GM10248 (cell line): ENCODE data around the gene RNF220.

ENCODE experiments used
- CTCF ChIA-PET: fragments of 300-600 bp; sonication (Branson Sonifier 250); formaldehyde crosslinking; extraction: SDS; loops from one replicate; lab custom pipeline; 2021; ENCODE audit warnings: antibody characterized with exemption; lab: Yijun Ruan, JAX
- POLR2A ChIA-PET: fragments of 350-650 bp; sonication (Branson Sonifier 250); formaldehyde crosslinking; extraction: SDS; loops from one replicate; lab custom pipeline; 2020; ENCODE audit warnings: antibody characterized with exemption; lab: Yijun Ruan, JAX
- DNase-seq: peaks from one replicate; pipeline ENCODE4 v3.0.0; 2012; ENCODE audit errors: extremely low spot score
- TF ChIP-seq, protein P1 (sequence below): IDR thresholded peaks from 2 replicates; pipeline ENCODE4 v1.5.1; 2012; ENCODE audit warnings: mild to moderate bottlenecking, low read depth; ENCODE audit errors: extremely low read depth, missing control alignments, control extremely low read depth

Gene RNF220

DNA sequence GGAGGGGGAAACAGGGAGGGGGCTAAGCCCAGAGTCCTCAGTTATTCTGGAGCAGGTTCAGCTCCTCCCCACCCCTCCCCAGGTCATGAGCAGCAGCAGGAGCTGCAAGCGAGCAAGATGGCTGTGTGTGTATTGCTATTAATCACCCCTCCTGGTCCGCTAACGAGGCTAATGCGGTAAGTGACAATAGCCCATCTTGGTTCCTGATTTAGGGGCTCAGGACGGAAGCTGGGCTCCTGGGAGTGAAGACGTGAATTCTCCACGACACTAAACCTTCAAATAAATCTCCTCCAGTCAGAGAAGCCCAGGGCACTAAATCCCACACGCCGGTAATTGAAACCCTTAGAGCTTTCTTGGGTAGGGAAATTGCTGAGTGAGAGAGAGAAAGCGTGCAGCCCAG is 193.1 kb downstream of the RNF220 start:
- TF ChIP-seq, protein P1, sequence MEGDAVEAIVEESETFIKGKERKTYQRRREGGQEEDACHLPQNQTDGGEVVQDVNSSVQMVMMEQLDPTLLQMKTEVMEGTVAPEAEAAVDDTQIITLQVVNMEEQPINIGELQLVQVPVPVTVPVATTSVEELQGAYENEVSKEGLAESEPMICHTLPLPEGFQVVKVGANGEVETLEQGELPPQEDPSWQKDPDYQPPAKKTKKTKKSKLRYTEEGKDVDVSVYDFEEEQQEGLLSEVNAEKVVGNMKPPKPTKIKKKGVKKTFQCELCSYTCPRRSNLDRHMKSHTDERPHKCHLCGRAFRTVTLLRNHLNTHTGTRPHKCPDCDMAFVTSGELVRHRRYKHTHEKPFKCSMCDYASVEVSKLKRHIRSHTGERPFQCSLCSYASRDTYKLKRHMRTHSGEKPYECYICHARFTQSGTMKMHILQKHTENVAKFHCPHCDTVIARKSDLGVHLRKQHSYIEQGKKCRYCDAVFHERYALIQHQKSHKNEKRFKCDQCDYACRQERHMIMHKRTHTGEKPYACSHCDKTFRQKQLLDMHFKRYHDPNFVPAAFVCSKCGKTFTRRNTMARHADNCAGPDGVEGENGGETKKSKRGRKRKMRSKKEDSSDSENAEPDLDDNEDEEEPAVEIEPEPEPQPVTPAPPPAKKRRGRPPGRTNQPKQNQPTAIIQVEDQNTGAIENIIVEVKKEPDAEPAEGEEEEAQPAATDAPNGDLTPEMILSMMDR: no peak
- no peak for DNase-seq
- ChIA-PET POLR2A (no interaction called here), CTCF (interaction anchor here (1.7 to 7.5 kb wide), 4 partner anchors 13 to 380 kb away, joined by 7 to 106 read pairs (median 14); no protein-coding TSS in a partner anchor)

GRCh38 chr1:44602634-44603628 is 197.9 kb downstream of the RNF220 start:
- POLR2A ChIA-PET: no interaction called here
- DNase-seq: no peak
- TF ChIP-seq, protein P1: no peak
- CTCF ChIA-PET: interaction anchor here (0.8 to 5.0 kb wide), 6 partner anchors 8 to 50 kb away, joined by 3 to 19 read pairs (median 6); no protein-coding TSS in a partner anchor

DNA sequence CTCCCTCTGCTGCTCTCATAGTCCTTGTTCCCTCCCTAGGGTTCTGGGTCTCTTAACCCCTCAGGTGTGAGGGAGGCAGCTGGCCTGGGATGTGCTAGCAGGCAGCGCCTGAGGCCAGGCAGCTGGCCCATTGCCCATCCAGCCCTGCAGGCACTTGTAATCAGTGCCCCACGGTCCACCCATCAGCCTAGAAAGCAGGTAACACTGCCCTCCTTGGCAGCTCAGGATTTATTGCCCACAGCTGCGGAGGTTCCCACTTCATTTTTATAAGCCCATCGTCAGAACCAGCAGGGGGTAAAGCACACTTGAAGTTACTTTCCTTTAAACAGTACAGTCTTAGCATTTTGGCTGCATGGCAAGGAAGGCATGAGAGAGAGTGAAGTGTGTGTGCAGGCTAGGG is 198.7 kb downstream of the RNF220 start:
- ChIA-PET CTCF (interaction anchor here (0.6 to 2.2 kb wide), 5 partner anchors 9 to 49 kb away, joined by 3 to 9 read pairs (median 4); no protein-coding TSS in a partner anchor), POLR2A (no interaction called here)
- no peak for DNase-seq
- TF ChIP-seq, protein P1: no peak

GRCh38 chr1:44604157-44604955 is 199.3 kb downstream of the RNF220 start:
- TF ChIP-seq, protein P1: no peak
- no peak for DNase-seq
- CTCF ChIA-PET: interaction anchor here (0.6 to 2.2 kb wide), 5 partner anchors 10 to 48 kb away, joined by 3 to 9 read pairs (median 4); no protein-coding TSS in a partner anchor
- POLR2A ChIA-PET: no interaction called here

DNA sequence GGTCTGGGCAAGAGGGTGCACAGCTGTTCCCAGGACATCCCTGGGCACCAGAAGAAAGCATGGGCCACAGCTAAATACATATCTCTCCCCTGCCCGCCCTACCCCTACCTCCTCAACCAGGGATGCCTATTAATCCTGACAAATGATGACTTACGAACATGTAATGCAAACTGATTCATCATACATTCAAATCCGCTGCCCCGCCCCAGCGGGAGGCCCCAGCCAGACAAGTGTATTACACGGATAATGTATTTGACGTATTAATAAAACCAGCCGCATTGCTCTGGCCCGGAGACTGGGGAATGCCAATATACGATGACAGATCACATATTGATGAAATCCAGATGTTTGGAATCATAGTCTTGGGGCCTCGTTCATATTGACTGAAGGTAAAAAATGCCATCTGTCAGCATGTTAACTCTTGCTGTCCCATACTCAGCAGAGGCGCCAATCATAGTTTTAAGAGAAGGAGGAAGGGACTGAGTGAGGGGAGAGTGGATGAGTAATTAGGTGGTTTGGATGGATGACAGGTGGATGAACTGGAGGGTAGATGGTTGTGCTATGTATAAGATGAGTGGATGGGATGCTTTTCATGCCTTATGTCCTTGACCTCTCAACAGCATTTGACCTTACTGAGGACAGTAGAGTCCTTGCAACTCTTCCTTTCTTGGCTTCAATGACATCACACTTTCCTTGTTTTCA is 201.0 kb downstream of the RNF220 start:
- POLR2A ChIA-PET: no interaction called here
- DNase-seq: no peak
- TF ChIP-seq, protein P1: no peak

More for the DNA sequence above, 201.0 kb downstream of the RNF220 start:
- CTCF ChIA-PET: interaction anchor here (0.9 to 6.1 kb wide), 2 partner anchors 46 to 103 kb away, joined by 3 to 79 read pairs; no protein-coding TSS in a partner anchor
